GM19099 (cell line): ENCODE data around the gene EEF1G.

Experiments
- POLR2A ChIP-seq: IDR thresholded peaks from 3 replicates; pipeline ENCODE4 v1.6.1; 2011; ENCODE audit warnings: low read depth; ENCODE audit not compliant: insufficient read length; ENCODE audit errors: extremely low read depth

EEF1G gene

GRCh38 chr11:62567018-62567633 is 6.6 kb downstream of the EEF1G start:
- TF ChIP-seq POLR2A: no peak

- no peak for TF ChIP-seq POLR2A
Observed at GRCh38 chr11:62566247-62566646, 7.4 kb downstream of the EEF1G start.

GRCh38 chr11:62565100-62565802 is 8.4 kb downstream of the EEF1G start:
- no peak for TF ChIP-seq POLR2A

GRCh38 chr11:62560566-62561103 is 13.1 kb downstream of the EEF1G start:
- no peak for TF ChIP-seq POLR2A

GRCh38 chr11:62559204-62559603 is 14.5 kb downstream of the EEF1G start:
- no peak for TF ChIP-seq POLR2A

- TF ChIP-seq POLR2A: no peak
Observed at GRCh38 chr11:62558669-62559068, 15.0 kb downstream of the EEF1G start.

- TF ChIP-seq POLR2A: no peak
Observed at GRCh38 chr11:62556875-62557631, 16.6 kb downstream of the EEF1G start.

GRCh38 chr11:62556108-62556874 is 17.4 kb downstream of the EEF1G start:
- peak; percentile 52 for TF ChIP-seq POLR2A

- TF ChIP-seq POLR2A: no peak
Observed at GRCh38 chr11:62555464-62556107, 18.1 kb downstream of the EEF1G start.

- TF ChIP-seq POLR2A: no peak
Observed at GRCh38 chr11:62554387-62555167, 19.1 kb downstream of the EEF1G start.

GRCh38 chr11:62553839-62554361 is 19.8 kb downstream of the EEF1G start:
- no peak for TF ChIP-seq POLR2A

- no peak for TF ChIP-seq POLR2A
Observed at GRCh38 chr11:62553080-62553838, 20.4 kb downstream of the EEF1G start.

- TF ChIP-seq POLR2A: no peak
Observed at GRCh38 chr11:62552485-62553079, 21.1 kb downstream of the EEF1G start.
